ENCODE data around the gene CGNL1. TPM values are rescaled to one million over a fixed set of nuclear protein-coding genes. Genes with fewer than 3 reads are reported as not detected.

The CGNL1 gene
- total RNA-seq, 2 donors from 2014 or later, result 11.8 to 33.5 TPM

- Histone ChIP-seq H3K4me3 (no peak overlapping the region), H3K9me3 (no peaks in the 10 kb centered on the region), H3K36me3 (no peaks in the 10 kb centered on the region), H3K27me3 (replicated peaks; ENCODE audit: insufficient read depth) (no peaks in the 10 kb centered on the region), H3K27ac (no peak overlapping the region), H3K4me1 (ENCODE audit: control insufficient read depth in 1 of 2, low read depth in 2 of 2) (peaks cover 5 to 22% of the 10 kb centered on the region in 2 donors)
- TF ChIP-seq CTCF (IDR thresholded peaks at IDR 0.05), result no peak
- ATAC-seq (ENCODE audit: insufficient number of reproducible peaks, low FRiP score, low read depth), result no peak
- no peak for DNase-seq (ENCODE audit: low spot score)
Observed at GRCh38 chr15:57595011-57595866, 218.9 kb downstream of the CGNL1 start.

GRCh38 chr15:57596301-57596855, 220.1 kb downstream of the CGNL1 start:
- no peak for ATAC-seq (ENCODE audit: insufficient number of reproducible peaks, low FRiP score, low read depth)
- Histone ChIP-seq H3K4me1 (ENCODE audit: control insufficient read depth in 1 of 2, low read depth in 2 of 2) (peaks cover 4 to 12% of the 10 kb centered on the region in 2 donors), H3K36me3 (no peaks in the 10 kb centered on the region), H3K9me3 (no peaks in the 10 kb centered on the region), H3K4me3 (no peak overlapping the region), H3K27ac (no peak overlapping the region), H3K27me3 (replicated peaks; ENCODE audit: insufficient read depth) (no peaks in the 10 kb centered on the region)
- no peak for TF ChIP-seq CTCF (IDR thresholded peaks at IDR 0.05)
- DNase-seq (ENCODE audit: low spot score), result no peak

GRCh38 chr15:57596978-57597377, 220.7 kb downstream of the CGNL1 start:
- H3K36me3 ChIP-seq, result no peaks in the 10 kb centered on the region
- no peaks in the 10 kb centered on the region for H3K27me3 ChIP-seq (replicated peaks; ENCODE audit: insufficient read depth)
- DNase-seq (ENCODE audit: low spot score), result no peak
- no peak for TF ChIP-seq CTCF (IDR thresholded peaks at IDR 0.05)
- H3K4me1 ChIP-seq (ENCODE audit: control insufficient read depth in 1 of 2, low read depth in 2 of 2), result peaks cover 3 to 10% of the 10 kb centered on the region in 2 donors
- H3K9me3 ChIP-seq, result no peaks in the 10 kb centered on the region
- no peak overlapping the region for H3K4me3 ChIP-seq
- H3K27ac ChIP-seq, result no peak overlapping the region
- ATAC-seq (ENCODE audit: insufficient number of reproducible peaks, low FRiP score, low read depth), result no peak

- Histone ChIP-seq H3K27me3 (replicated peaks; ENCODE audit: insufficient read depth) (no peaks in the 10 kb centered on the region), H3K9me3 (no peaks in the 10 kb centered on the region), H3K4me1 (ENCODE audit: control insufficient read depth in 1 of 2, low read depth in 2 of 2) (peaks cover 3 to 10% of the 10 kb centered on the region in 2 donors), H3K36me3 (no peaks in the 10 kb centered on the region), H3K27ac (no peak overlapping the region), H3K4me3 (no peak overlapping the region)
- ATAC-seq (ENCODE audit: insufficient number of reproducible peaks, low FRiP score, low read depth) (no peak), DNase-seq (ENCODE audit: low spot score) (no peak)
- TF ChIP-seq CTCF (IDR thresholded peaks at IDR 0.05), result no peak
Observed at GRCh38 chr15:57597431-57597830, 221.1 kb downstream of the CGNL1 start.

GRCh38 chr15:57598346-57598745, 222.0 kb downstream of the CGNL1 start:
- Histone ChIP-seq H3K27ac (no peak overlapping the region), H3K27me3 (replicated peaks; ENCODE audit: insufficient read depth) (no peaks in the 10 kb centered on the region), H3K4me3 (no peak overlapping the region), H3K9me3 (no peaks in the 10 kb centered on the region), H3K36me3 (no peaks in the 10 kb centered on the region), H3K4me1 (ENCODE audit: control insufficient read depth in 1 of 2, low read depth in 2 of 2) (peaks cover 3 to 10% of the 10 kb centered on the region in 2 donors)
- no peak for TF ChIP-seq CTCF (IDR thresholded peaks at IDR 0.05)
- ATAC-seq (ENCODE audit: insufficient number of reproducible peaks, low FRiP score, low read depth) (no peak), DNase-seq (ENCODE audit: low spot score) (no peak)
